ENCODE measurements around the gene MCEMP1. TPM values are rescaled to one million over a fixed set of nuclear protein-coding genes. Genes with fewer than 3 reads are reported as not detected.
A peak's percentile ranks its signal among the peaks of the same experiment; 100 is the strongest.

Gene MCEMP1
- polyA plus RNA-seq, 2 of the 4 experiments (the other 2 are of a cell fraction): 0.17 TPM; not detected in 1

DNA sequence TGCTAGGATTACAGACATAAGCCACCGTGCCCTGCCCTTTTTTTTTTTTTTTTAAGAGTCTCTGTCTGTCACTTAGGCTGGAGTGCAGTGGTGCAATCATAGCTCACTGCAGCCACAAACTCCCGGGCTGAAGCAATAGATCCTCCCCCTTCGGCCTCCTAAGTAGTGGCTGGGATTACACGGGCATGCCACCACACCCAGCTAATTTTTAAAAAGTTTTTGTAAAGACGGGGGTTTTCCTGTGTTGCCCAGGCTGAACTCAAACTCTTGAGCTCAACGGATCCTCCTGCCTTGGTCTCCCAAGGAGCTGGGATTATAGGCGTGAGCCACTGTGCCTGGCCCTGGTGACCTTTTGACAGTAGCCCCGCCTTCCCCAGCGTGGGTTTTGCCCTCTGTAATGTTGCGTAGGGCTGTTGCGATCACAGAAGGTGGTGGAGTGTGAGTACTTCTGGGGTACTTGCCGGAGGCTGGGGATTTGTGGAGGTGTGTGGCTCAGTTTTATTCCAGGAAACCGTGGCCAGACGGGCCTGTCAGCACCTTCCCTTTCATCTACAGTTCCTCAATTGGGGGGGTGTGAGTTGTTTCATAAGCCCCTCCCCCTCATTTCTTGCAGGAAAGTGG is 19.6 kb upstream of the MCEMP1 start:
- no peak for FAIRE-seq
- ATAC-seq: no peak; a peak in 1 of 6 replicates
- DNase-seq (ENCODE audit: low read depth in 1 of 2, low spot score in 1 of 2): no peak
- no peak overlapping the region for H3K4me2 ChIP-seq
- no peaks in the 10 kb centered on the region for H3K4me1 ChIP-seq
- H3K4me3 ChIP-seq: no peak overlapping the region
- POLR2A ChIA-PET: no interaction called here
- 0 out of 6 replicates have a peak overlapping the region, but pooled peaks of 1 of the 2 experiments have one; percentile 14 for H3K27ac ChIP-seq
- TF ChIP-seq ELK1 (IDR thresholded peaks at IDR 0.05; ENCODE audit: low read depth, low read length): no peak
- TF ChIP-seq CHD4 (IDR thresholded peaks at IDR 0.05; ENCODE audit: borderline replicate concordance): no peak
- no peak for TF ChIP-seq HDAC2 (IDR thresholded peaks at IDR 0.05)
- TF ChIP-seq FOXS1 (CRISPR knock-in tag; IDR thresholded peaks at IDR 0.05): no peak
- no peak for TF ChIP-seq RARB (CRISPR knock-in tag; IDR thresholded peaks at IDR 0.05)
- TF ChIP-seq RNF2 (IDR thresholded peaks at IDR 0.05; ENCODE audit: borderline replicate concordance, low read depth): no peak
- TF ChIP-seq SREBF2 (IDR thresholded peaks at IDR 0.05): no peak
- no peak for TF ChIP-seq ZNF302 (CRISPR knock-in tag; IDR thresholded peaks at IDR 0.05)
- no peak for TF ChIP-seq CBX8 (IDR thresholded peaks at IDR 0.05)
- TF ChIP-seq, protein P1, sequence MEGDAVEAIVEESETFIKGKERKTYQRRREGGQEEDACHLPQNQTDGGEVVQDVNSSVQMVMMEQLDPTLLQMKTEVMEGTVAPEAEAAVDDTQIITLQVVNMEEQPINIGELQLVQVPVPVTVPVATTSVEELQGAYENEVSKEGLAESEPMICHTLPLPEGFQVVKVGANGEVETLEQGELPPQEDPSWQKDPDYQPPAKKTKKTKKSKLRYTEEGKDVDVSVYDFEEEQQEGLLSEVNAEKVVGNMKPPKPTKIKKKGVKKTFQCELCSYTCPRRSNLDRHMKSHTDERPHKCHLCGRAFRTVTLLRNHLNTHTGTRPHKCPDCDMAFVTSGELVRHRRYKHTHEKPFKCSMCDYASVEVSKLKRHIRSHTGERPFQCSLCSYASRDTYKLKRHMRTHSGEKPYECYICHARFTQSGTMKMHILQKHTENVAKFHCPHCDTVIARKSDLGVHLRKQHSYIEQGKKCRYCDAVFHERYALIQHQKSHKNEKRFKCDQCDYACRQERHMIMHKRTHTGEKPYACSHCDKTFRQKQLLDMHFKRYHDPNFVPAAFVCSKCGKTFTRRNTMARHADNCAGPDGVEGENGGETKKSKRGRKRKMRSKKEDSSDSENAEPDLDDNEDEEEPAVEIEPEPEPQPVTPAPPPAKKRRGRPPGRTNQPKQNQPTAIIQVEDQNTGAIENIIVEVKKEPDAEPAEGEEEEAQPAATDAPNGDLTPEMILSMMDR (IDR thresholded peaks at IDR 0.05): no peak
- TF ChIP-seq, protein P2, sequence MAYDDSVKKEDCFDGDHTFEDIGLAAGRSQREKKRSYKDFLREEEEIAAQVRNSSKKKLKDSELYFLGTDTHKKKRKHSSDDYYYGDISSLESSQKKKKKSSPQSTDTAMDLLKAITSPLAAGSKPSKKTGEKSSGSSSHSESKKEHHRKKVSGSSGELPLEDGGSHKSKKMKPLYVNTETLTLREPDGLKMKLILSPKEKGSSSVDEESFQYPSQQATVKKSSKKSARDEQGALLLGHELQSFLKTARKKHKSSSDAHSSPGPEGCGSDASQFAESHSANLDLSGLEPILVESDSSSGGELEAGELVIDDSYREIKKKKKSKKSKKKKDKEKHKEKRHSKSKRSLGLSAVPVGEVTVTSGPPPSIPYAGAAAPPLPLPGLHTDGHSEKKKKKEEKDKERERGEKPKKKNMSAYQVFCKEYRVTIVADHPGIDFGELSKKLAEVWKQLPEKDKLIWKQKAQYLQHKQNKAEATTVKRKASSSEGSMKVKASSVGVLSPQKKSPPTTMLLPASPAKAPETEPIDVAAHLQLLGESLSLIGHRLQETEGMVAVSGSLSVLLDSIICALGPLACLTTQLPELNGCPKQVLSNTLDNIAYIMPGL (CRISPR knock-in tag; IDR thresholded peaks at IDR 0.05; ENCODE audit: borderline replicate concordance): no peak
- TF ChIP-seq, protein P3, sequence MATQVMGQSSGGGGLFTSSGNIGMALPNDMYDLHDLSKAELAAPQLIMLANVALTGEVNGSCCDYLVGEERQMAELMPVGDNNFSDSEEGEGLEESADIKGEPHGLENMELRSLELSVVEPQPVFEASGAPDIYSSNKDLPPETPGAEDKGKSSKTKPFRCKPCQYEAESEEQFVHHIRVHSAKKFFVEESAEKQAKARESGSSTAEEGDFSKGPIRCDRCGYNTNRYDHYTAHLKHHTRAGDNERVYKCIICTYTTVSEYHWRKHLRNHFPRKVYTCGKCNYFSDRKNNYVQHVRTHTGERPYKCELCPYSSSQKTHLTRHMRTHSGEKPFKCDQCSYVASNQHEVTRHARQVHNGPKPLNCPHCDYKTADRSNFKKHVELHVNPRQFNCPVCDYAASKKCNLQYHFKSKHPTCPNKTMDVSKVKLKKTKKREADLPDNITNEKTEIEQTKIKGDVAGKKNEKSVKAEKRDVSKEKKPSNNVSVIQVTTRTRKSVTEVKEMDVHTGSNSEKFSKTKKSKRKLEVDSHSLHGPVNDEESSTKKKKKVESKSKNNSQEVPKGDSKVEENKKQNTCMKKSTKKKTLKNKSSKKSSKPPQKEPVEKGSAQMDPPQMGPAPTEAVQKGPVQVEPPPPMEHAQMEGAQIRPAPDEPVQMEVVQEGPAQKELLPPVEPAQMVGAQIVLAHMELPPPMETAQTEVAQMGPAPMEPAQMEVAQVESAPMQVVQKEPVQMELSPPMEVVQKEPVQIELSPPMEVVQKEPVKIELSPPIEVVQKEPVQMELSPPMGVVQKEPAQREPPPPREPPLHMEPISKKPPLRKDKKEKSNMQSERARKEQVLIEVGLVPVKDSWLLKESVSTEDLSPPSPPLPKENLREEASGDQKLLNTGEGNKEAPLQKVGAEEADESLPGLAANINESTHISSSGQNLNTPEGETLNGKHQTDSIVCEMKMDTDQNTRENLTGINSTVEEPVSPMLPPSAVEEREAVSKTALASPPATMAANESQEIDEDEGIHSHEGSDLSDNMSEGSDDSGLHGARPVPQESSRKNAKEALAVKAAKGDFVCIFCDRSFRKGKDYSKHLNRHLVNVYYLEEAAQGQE (IDR thresholded peaks at IDR 0.05): no peak
- TF ChIP-seq RFX5 (IDR thresholded peaks at IDR 0.05): no peak
- TF ChIP-seq, protein P4, sequence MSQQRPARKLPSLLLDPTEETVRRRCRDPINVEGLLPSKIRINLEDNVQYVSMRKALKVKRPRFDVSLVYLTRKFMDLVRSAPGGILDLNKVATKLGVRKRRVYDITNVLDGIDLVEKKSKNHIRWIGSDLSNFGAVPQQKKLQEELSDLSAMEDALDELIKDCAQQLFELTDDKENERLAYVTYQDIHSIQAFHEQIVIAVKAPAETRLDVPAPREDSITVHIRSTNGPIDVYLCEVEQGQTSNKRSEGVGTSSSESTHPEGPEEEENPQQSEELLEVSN (IDR thresholded peaks at IDR 0.05; ENCODE audit: borderline replicate concordance, low read depth): no peak
- no peak for TF ChIP-seq JUN (IDR thresholded peaks at IDR 0.05)
- TF ChIP-seq NPAS2 (CRISPR knock-in tag; IDR thresholded peaks at IDR 0.05; ENCODE audit: borderline replicate concordance): no peak
- TF ChIP-seq CEBPB (IDR thresholded peaks at IDR 0.05): no peak
- TF ChIP-seq MAFK (IDR thresholded peaks at IDR 0.05; ENCODE audit: partially characterized antibody): no peak
- no peak for TF ChIP-seq EHF (CRISPR knock-in tag; IDR thresholded peaks at IDR 0.05)
- no peaks in the 10 kb centered on the region for H3K9me3 ChIP-seq
- 36% methylated on average over 13 of the region's 14 CpGs for WGBS (ENCODE audit: missing lambda C conversion rate)
- CTCF ChIA-PET: interaction anchor here (0.6 to 1.7 kb wide), 5 partner anchors 18 to 143 kb away, joined by 3 to 7 read pairs (median 6); partner anchors contain the start of gene TRAPPC5
